C4-2B (cell line): ENCODE measurements around the gene TUFM.
"Not testable (repeated sequence)": the region's sequence is repeated elsewhere in the genome, so short reads cannot be mapped to it uniquely, and the experiment has no call there.

Source experiments
- H3K27ac ChIP-seq: fragments of 450-650 bp; 2 replicates; pipeline ENCODE4 v1.5.1; 2017
- CTCF ChIP-seq: fragments of 450-650 bp; conservative IDR thresholded peaks from 2 replicates; pipeline ENCODE4 v1.5.1; 2017; ENCODE audit warnings: mild to moderate bottlenecking
- ZFX ChIP-seq: fragments of 450-650 bp; IDR thresholded peaks from 2 replicates; pipeline ENCODE4 v1.6.1; 2017

TUFM gene

GRCh38 chr16:28824717-28824973, 21.5 kb downstream of the TUFM start:
- TF ChIP-seq CTCF, result no peak
- TF ChIP-seq ZFX, result no peak
- peak overlapping the region; percentile 99 for H3K27ac ChIP-seq

GRCh38 chr16:28823873-28824716, 22.1 kb downstream of the TUFM start:
- TF ChIP-seq CTCF (no peak), ZFX (no peak)
- peak overlapping the region; percentile 99 for H3K27ac ChIP-seq

- peak overlapping the region; percentile 99 for H3K27ac ChIP-seq
Measured at GRCh38 chr16:28823291-28823872, 22.8 kb downstream of the TUFM start.

GRCh38 chr16:28822520-28823290, 23.4 kb downstream of the TUFM start, which contains the start of gene ATXN2L:
Gene ATXN2L, plus strand, starts transcription at chr16:28822999. Its CDS starts 261 bp downstream, at chr16:28823260.
- no peak for TF ChIP-seq CTCF
- no peak for TF ChIP-seq ZFX
- peak within 1 kb of the TSS; percentile 99 for H3K27ac ChIP-seq

More at GRCh38 chr16:28823291-28823872, 22.8 kb downstream of the TUFM start:
- no peak for TF ChIP-seq CTCF
- peak; percentile 93 for TF ChIP-seq ZFX

- H3K27ac ChIP-seq, result peak overlapping the region; percentile 99
- no peak for TF ChIP-seq CTCF
- TF ChIP-seq ZFX, result no peak
Measured at GRCh38 chr16:28821874-28822519, 24.2 kb downstream of the TUFM start.

- not testable (repeated sequence) for H3K27ac ChIP-seq
Measured at GRCh38 chr16:28820546-28820945, 25.6 kb downstream of the TUFM start.

- H3K27ac ChIP-seq, result no peak overlapping the region
- no peak for TF ChIP-seq CTCF
- TF ChIP-seq ZFX, result no peak
Measured at GRCh38 chr16:28820016-28820415, 26.1 kb downstream of the TUFM start.

GRCh38 chr16:28807445-28808120, 38.6 kb downstream of the TUFM start:
- H3K27ac ChIP-seq, result not testable (repeated sequence)

GRCh38 chr16:28802235-28803019, 43.7 kb downstream of the TUFM start:
- H3K27ac ChIP-seq, result not testable (repeated sequence)
